Measurements from ENCODE around the gene SLC7A10.

SLC7A10 gene

GRCh38 chr19:33220735-33221134 is 4.9 kb downstream of the SLC7A10 start:
- no peak overlapping the region for H3K9ac ChIP-seq (ENCODE audit: low read length)
- H3K4me1 ChIP-seq (ENCODE audit: insufficient read depth, low read length): no peaks in the 10 kb centered on the region
- H3K4me3 ChIP-seq (ENCODE audit: low read depth in 1 of 2, low read length in 2 of 2): no peak overlapping the region
- H3K27me3 ChIP-seq (ENCODE audit: control insufficient read depth in 1 of 2, insufficient read depth in 2 of 2, low read length in 2 of 2): peaks cover 13 to 20% of the 10 kb centered on the region in 2 donors
- no peaks in the 10 kb centered on the region for H3K9me3 ChIP-seq (ENCODE audit: low read length)
- no peak overlapping the region for H3K27ac ChIP-seq (ENCODE audit: low read depth, low read length)
- H3K36me3 ChIP-seq (ENCODE audit: insufficient read depth, low read length): no peaks in the 10 kb centered on the region

GRCh38 chr19:33220115-33220514 is 5.5 kb downstream of the SLC7A10 start:
- Histone ChIP-seq H3K36me3 (ENCODE audit: insufficient read depth, low read length) (no peaks in the 10 kb centered on the region), H3K4me3 (ENCODE audit: low read depth in 1 of 2, low read length in 2 of 2) (no peak overlapping the region), H3K4me1 (ENCODE audit: insufficient read depth, low read length) (no peaks in the 10 kb centered on the region), H3K27ac (ENCODE audit: low read depth, low read length) (no peak overlapping the region), H3K9me3 (ENCODE audit: low read length) (no peaks in the 10 kb centered on the region), H3K9ac (ENCODE audit: low read length) (no peak overlapping the region), H3K27me3 (ENCODE audit: control insufficient read depth in 1 of 2, insufficient read depth in 2 of 2, low read length in 2 of 2) (peaks cover 12 to 14% of the 10 kb centered on the region in 2 donors)

- no peak overlapping the region for H3K27ac ChIP-seq (ENCODE audit: low read depth, low read length)
These were observed 6.3 kb downstream of the SLC7A10 start for GRCh38 chr19:33219261-33219815.

GRCh38 chr19:33217881-33218280 is 7.8 kb downstream of the SLC7A10 start:
- Histone ChIP-seq H3K9ac (ENCODE audit: low read length) (no peak overlapping the region), H3K27me3 (ENCODE audit: control insufficient read depth in 1 of 2, insufficient read depth in 2 of 2, low read length in 2 of 2) (no peaks in the 10 kb centered on the region), H3K27ac (ENCODE audit: low read depth, low read length) (no peak overlapping the region), H3K4me1 (ENCODE audit: insufficient read depth, low read length) (no peaks in the 10 kb centered on the region), H3K36me3 (ENCODE audit: insufficient read depth, low read length) (no peaks in the 10 kb centered on the region), H3K4me3 (ENCODE audit: low read depth in 1 of 2, low read length in 2 of 2) (no peak overlapping the region), H3K9me3 (ENCODE audit: low read length) (no peaks in the 10 kb centered on the region)

More at GRCh38 chr19:33219261-33219815, 6.3 kb downstream of the SLC7A10 start:
- Histone ChIP-seq H3K27me3 (ENCODE audit: control insufficient read depth in 1 of 2, insufficient read depth in 2 of 2, low read length in 2 of 2) (peaks cover 5 to 6% of the 10 kb centered on the region in 2 donors), H3K9ac (ENCODE audit: low read length) (no peak overlapping the region), H3K4me3 (ENCODE audit: low read depth in 1 of 2, low read length in 2 of 2) (no peak overlapping the region), H3K4me1 (ENCODE audit: insufficient read depth, low read length) (no peaks in the 10 kb centered on the region), H3K9me3 (ENCODE audit: low read length) (no peaks in the 10 kb centered on the region), H3K36me3 (ENCODE audit: insufficient read depth, low read length) (no peaks in the 10 kb centered on the region)

- no peaks in the 10 kb centered on the region for H3K27me3 ChIP-seq (ENCODE audit: control insufficient read depth in 1 of 2, insufficient read depth in 2 of 2, low read length in 2 of 2)
- no peaks in the 10 kb centered on the region for H3K4me1 ChIP-seq (ENCODE audit: insufficient read depth, low read length)
- no peaks in the 10 kb centered on the region for H3K36me3 ChIP-seq (ENCODE audit: insufficient read depth, low read length)
- H3K9me3 ChIP-seq (ENCODE audit: low read length): no peaks in the 10 kb centered on the region
- no peak overlapping the region for H3K9ac ChIP-seq (ENCODE audit: low read length)
- no peak overlapping the region for H3K4me3 ChIP-seq (ENCODE audit: low read depth in 1 of 2, low read length in 2 of 2)
- H3K27ac ChIP-seq (ENCODE audit: low read depth, low read length): no peak overlapping the region
These were observed 9.3 kb downstream of the SLC7A10 start for GRCh38 chr19:33216198-33216830.

- H3K36me3 ChIP-seq (ENCODE audit: insufficient read depth, low read length): no peaks in the 10 kb centered on the region
- no peak overlapping the region for H3K27ac ChIP-seq (ENCODE audit: low read depth, low read length)
- no peaks in the 10 kb centered on the region for H3K9me3 ChIP-seq (ENCODE audit: low read length)
- no peaks in the 10 kb centered on the region for H3K27me3 ChIP-seq (ENCODE audit: control insufficient read depth in 1 of 2, insufficient read depth in 2 of 2, low read length in 2 of 2)
- H3K9ac ChIP-seq (ENCODE audit: low read length): no peak overlapping the region
- H3K4me3 ChIP-seq (ENCODE audit: low read depth in 1 of 2, low read length in 2 of 2): no peak overlapping the region
- no peaks in the 10 kb centered on the region for H3K4me1 ChIP-seq (ENCODE audit: insufficient read depth, low read length)
These were observed 10.0 kb downstream of the SLC7A10 start for GRCh38 chr19:33215438-33216197.

GRCh38 chr19:33214596-33214995 is 11.1 kb downstream of the SLC7A10 start:
- Histone ChIP-seq H3K27ac (ENCODE audit: low read depth, low read length) (no peak overlapping the region), H3K27me3 (ENCODE audit: control insufficient read depth in 1 of 2, insufficient read depth in 2 of 2, low read length in 2 of 2) (no peaks in the 10 kb centered on the region), H3K4me1 (ENCODE audit: insufficient read depth, low read length) (no peaks in the 10 kb centered on the region), H3K36me3 (ENCODE audit: insufficient read depth, low read length) (no peaks in the 10 kb centered on the region), H3K9ac (ENCODE audit: low read length) (no peak overlapping the region), H3K9me3 (ENCODE audit: low read length) (no peaks in the 10 kb centered on the region), H3K4me3 (ENCODE audit: low read depth in 1 of 2, low read length in 2 of 2) (no peak overlapping the region)

GRCh38 chr19:33212436-33213172 is 13.0 kb downstream of the SLC7A10 start:
- H3K27ac ChIP-seq (ENCODE audit: low read depth, low read length): no peak overlapping the region
- no peak overlapping the region for H3K9ac ChIP-seq (ENCODE audit: low read length)
- no peaks in the 10 kb centered on the region for H3K9me3 ChIP-seq (ENCODE audit: low read length)
- no peak overlapping the region for H3K4me3 ChIP-seq (ENCODE audit: low read depth in 1 of 2, low read length in 2 of 2)
- H3K27me3 ChIP-seq (ENCODE audit: control insufficient read depth in 1 of 2, insufficient read depth in 2 of 2, low read length in 2 of 2): no peaks in the 10 kb centered on the region
- no peaks in the 10 kb centered on the region for H3K36me3 ChIP-seq (ENCODE audit: insufficient read depth, low read length)
- H3K4me1 ChIP-seq (ENCODE audit: insufficient read depth, low read length): no peaks in the 10 kb centered on the region

- no peak overlapping the region for H3K4me3 ChIP-seq (ENCODE audit: low read depth in 1 of 2, low read length in 2 of 2)
- H3K27me3 ChIP-seq (ENCODE audit: control insufficient read depth in 1 of 2, insufficient read depth in 2 of 2, low read length in 2 of 2): no peaks in the 10 kb centered on the region
- H3K36me3 ChIP-seq (ENCODE audit: insufficient read depth, low read length): no peaks in the 10 kb centered on the region
- H3K9ac ChIP-seq (ENCODE audit: low read length): no peak overlapping the region
- H3K9me3 ChIP-seq (ENCODE audit: low read length): no peaks in the 10 kb centered on the region
- H3K27ac ChIP-seq (ENCODE audit: low read depth, low read length): no peak overlapping the region
- no peaks in the 10 kb centered on the region for H3K4me1 ChIP-seq (ENCODE audit: insufficient read depth, low read length)
These were observed 13.7 kb downstream of the SLC7A10 start for GRCh38 chr19:33211794-33212435.

- Histone ChIP-seq H3K4me1 (ENCODE audit: insufficient read depth, low read length) (no peaks in the 10 kb centered on the region), H3K4me3 (ENCODE audit: low read depth in 1 of 2, low read length in 2 of 2) (no peak overlapping the region), H3K27ac (ENCODE audit: low read depth, low read length) (no peak overlapping the region), H3K9ac (ENCODE audit: low read length) (no peak overlapping the region), H3K36me3 (ENCODE audit: insufficient read depth, low read length) (no peaks in the 10 kb centered on the region), H3K27me3 (ENCODE audit: control insufficient read depth in 1 of 2, insufficient read depth in 2 of 2, low read length in 2 of 2) (no peaks in the 10 kb centered on the region), H3K9me3 (ENCODE audit: low read length) (no peaks in the 10 kb centered on the region)
These were observed 15.2 kb downstream of the SLC7A10 start for GRCh38 chr19:33210266-33210940.
